ENCODE results near the gene DNAJC6.
A peak's percentile ranks its signal among the peaks of the same experiment; 100 is the strongest.

DNAJC6 gene

DNA sequence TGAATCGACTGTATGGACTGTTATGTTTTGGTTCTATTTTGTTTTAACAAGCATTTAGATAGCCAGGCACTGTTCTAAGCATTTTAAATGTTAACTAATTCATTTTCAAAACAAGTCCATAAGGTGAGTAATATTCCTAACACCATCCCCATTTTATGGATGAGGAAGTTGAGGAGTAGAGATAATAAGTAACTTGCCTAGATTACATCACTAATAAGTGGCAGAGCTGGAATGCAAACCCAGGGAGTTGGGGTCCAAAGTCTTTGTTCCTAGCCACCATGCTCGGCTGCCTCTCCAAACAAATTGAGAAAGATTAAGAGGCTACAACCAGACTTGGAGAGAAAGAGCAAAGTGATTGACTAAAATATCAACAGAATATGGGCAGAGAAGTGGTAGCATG lies 98.5 kb downstream of the DNAJC6 start:
- DNase-seq (ENCODE audit: low spot score): no peak

GRCh38 chr1:65409314-65409713 lies 100.0 kb downstream of the DNAJC6 start:
- DNase-seq (ENCODE audit: low spot score): no peak

DNA sequence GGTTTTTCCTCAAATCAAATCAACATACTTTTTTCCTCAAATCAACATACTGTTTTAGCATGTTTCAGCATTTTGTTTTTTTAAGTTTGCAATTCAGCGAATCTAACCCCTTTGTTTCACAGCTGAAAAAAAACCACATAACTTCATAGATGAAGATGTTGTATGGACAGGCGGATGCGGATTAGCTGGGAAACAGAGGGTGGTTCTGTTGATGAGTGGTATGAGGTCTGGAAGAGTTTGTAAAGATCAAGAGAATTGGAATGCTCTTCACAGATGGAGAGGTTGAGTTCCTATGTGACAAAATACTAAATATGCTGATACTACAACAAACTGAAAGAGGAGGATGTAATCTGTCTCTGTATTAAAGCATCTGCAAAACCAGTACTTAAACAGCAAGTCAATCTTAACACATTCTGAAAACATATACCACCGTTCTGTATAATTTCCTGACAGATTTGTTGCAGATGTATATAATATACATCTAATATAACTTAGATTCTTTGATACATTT lies 100.5 kb downstream of the DNAJC6 start:
- DNase-seq (ENCODE audit: low spot score): no peak

DNA sequence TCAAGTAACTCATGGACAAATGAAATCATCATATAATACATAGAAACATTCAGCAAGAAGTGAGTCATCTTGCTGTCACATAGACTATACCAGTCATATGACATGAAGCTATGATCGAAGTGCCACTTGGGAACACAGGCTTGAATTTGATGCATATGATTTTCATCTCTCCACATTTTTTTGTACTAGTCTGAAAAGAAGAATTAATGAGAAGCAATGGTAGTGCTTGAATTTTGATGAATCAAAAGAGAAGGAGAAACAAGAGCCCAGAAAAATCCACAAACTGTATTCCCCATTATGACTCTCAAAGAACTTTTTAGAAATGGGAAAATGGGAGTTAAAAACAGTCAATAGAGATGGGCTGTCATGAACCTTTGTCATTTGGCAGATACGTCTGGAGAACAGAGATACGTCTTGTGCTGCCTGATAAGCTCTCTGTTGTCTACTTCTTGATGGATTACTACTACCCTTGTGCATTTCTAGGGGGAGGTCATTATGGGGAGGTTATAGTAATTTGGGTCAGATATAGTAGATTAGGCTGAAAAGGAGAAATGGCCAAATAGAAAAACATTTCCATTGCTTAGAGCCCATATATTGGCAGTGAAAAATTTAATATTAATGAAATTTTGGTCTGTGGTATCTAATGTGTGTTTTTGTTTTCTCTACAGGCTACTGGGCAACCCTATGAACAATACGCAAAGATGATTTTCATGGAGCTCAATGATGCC lies 103.1 kb downstream of the DNAJC6 start:
- DNase-seq (ENCODE audit: low spot score): no peak

- DNase-seq (ENCODE audit: low spot score): no peak
Measured at GRCh38 chr1:65412984-65413375, 103.6 kb downstream of the DNAJC6 start.

DNA sequence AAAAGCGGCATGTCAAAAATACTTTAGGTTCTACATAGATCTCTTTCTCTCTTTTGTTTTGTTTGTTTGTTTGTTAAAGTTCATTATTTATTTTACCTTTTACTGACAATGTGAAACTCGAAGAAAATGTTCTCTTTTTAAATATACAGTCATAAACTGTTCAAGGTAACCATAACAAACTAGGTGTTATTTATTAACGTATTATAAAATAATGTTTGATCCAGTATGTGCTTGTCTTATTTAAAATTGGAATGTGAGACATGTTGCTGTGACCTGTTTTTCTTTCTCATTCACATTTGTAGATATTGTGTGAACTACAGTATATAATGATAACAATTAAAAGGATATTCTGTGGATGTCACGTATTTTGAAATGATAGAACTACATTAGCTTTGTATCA lies 105.2 kb downstream of the DNAJC6 start:
- no peak for DNase-seq (ENCODE audit: low spot score)

DNA sequence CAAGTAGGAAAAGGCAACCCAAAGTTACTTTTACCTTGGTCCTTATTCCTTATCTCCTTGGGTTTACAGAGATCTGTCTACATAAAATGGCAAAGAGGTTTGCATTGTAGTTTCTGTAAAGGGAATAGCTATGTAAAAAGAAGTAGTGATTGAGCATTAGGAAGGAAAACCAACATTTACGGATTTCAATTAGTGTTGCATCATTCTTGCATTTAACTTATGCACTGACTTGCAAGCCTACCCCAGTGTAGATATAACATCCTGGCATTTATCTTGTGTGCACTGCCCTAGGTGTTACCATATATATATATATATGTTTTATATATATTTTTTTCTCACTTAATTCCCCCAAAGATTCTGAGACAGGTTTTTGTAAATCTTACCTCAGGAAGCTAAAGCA lies 107.4 kb downstream of the DNAJC6 start:
- DNase-seq (ENCODE audit: low spot score): no peak

- no peak for DNase-seq (ENCODE audit: low spot score)
Measured at GRCh38 chr1:65417729-65418128, 108.4 kb downstream of the DNAJC6 start.

GRCh38 chr1:65418522-65419185 lies 109.3 kb downstream of the DNAJC6 start:
- no peak for DNase-seq (ENCODE audit: low spot score)

DNA sequence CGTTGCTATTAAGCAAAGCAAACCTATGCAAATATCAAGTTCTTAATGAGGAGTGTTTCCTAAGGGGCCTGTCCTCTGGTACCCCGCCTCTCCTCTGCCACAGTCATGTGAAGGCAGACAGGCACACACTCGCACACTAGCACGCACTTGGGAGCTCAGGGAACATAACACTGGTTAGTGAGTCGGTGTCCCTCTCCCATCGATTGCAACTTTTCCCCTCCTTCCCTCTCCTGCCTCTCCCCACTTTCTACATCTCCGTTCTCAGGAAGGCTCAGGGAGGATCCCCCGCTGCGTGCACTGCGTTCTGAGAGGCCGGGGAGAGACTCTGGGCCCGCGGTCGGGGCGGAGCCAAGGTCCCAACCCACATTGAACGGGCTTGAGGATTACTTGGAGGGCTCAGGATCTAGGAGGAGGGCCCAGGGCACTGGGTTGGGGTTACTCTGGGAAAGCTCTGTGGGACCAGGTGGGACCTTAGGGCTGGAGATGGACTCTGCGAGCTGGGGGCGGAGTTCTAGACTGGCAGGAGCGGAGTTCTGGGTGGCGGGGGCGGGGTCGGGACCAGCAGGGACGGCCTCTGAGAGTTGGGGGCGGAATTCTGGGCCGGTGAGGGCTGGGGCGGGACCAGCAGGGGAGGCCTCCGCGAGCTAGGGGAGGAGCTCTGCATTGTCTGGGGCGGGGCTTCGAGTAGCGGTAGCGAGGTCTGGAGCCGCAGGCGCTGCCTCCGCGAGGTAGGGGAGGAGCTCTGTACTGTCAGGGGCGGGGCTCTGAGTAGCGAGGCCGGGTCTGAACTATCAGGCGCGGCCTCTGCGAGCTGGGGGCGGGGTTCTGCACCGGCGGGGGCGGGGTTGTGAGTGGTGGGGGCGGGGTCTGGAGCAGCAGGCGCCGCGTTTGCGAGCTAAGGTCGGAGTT lies 110.6 kb downstream of the DNAJC6 start:
- DNase-seq (ENCODE audit: low spot score): peak; percentile 99

DNA sequence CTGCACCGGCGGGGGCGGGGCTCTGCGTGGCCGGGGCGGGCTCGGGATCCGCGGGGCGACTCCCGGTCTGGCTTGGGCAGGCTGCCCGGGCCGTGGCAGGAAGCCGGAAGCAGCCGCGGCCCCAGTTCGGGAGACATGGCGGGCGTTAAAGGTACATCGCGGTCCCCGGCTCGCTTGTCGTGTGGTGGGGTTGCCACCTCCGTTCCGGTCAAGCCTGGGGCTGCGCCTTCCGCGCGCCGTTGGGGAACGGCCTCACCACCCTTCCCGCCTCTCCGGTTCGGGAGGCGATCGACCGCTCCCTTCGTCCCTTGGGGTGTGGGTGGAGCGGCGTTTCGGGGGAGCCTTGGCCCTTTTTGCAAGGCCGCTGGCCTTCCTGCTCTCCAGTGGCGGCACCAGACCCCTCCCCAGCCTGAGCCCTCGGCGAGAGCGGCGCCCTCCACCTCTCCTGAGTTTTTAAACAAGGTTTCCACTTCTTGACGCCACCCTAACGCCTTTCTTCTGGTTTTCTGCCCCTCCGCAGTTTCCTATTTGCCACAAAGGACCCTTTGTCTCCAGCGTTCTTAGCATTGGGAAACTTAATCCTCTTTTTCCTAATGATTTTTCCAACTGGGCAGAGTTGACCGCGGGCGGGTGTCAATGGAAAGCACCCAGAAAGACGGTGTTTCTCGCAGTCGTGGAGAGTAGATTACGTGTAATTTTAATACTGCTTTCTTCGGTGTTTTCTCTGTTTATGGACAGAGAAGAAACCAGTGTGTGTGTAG lies 111.4 kb downstream of the DNAJC6 start, which contains the start of the genes LEPR and LEPROT:
TSS of gene LEPR (plus strand) at position 79 of the 761 bp plus-strand sequence. CDS start 144,898 bp downstream, outside the sequence.
TSS of gene LEPROT (plus strand) at position 79 of the 761 bp plus-strand sequence. CDS start at position 136, 57 bp downstream.
- no peak for DNase-seq (ENCODE audit: low spot score)

DNA sequence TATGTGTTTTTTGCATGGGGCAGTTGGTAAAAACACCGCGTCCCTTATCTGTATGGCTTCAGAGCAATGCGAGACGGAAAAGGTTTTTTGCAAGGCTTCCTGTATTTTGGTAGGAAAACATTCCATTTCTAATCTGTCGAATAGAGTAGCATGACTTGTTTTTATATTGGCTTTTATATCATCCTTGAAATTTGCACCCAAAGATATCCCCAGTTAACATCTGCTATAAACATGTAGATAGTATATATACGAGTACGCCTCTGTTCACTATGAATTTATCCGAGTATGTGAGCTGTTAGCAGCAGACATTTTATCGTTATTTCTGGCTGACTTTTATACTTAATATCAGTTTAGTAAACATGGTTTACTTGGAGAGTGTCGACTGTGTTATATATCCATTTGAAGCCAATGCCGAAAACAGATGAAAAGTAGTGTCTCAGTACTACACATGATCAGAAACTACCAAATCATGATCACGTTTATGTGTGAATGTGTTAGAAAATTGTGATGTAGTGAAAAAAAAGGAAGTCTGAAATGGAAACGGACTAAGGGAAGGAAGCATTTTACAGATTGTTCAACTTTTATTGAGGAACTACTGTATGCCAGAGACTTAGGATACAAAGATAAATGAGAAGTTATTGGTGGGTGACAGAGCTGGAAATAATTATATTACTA lies 112.1 kb downstream of the DNAJC6 start:
- DNase-seq (ENCODE audit: low spot score): no peak

- DNase-seq (ENCODE audit: low spot score): no peak
Measured at GRCh38 chr1:65422241-65423203, 113.2 kb downstream of the DNAJC6 start.

DNA sequence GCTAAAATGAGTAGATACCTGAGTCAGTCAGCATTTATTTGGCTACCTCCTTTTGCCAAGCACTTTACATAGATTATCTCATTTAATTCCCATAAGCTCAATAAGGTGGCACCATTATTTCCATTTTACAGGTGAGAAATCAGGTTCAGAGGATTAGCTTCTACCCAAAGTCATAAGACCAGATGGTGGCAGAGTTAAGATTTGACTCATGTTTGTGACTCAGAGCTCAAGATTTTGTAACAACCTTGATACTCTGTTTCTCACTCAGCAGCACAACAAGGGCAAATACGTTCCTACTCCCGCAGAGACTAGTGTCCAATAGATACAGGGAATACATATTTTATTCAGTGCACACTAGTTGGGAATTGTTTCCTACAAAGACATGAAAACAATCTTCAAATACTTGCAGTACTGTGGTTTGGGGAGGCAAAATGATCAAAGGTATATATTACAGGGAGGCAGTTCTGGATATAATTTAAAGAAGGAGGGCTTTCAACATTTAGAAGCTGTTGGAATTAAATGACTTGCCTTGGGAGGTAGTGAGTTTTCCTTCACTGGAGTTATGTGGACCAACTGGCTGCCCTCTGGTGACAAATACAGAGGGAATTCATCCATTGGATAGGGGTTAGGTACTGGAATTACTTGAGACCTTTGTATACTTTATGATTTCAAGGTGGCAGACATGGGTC lies 114.7 kb downstream of the DNAJC6 start:
- no peak for DNase-seq (ENCODE audit: low spot score)

GRCh38 chr1:65424573-65424889 lies 115.2 kb downstream of the DNAJC6 start:
- no peak for DNase-seq (ENCODE audit: low spot score)

DNA sequence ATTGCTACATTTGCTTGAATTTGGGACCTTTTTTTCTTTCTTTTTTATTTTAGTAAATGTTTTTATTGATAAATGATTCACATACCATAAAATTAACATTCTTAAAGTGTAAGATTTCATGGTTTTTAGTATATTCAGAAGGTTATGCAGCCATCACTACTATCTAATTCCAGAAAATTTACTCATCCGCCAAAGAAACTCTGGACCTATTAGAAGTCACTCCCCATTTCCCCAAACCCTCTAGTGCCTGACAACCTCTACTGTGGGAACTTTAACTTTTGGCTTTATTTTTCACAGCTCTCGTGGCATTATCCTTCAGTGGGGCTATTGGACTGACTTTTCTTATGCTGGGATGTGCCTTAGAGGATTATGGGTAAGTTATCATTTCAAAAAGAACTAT lies 115.7 kb downstream of the DNAJC6 start:
- no peak for DNase-seq (ENCODE audit: low spot score)

- DNase-seq (ENCODE audit: low spot score): no peak
Measured at GRCh38 chr1:65425697-65426096, 116.4 kb downstream of the DNAJC6 start.

GRCh38 chr1:65429078-65429477 lies 119.7 kb downstream of the DNAJC6 start:
- no peak for DNase-seq (ENCODE audit: low spot score)

DNA sequence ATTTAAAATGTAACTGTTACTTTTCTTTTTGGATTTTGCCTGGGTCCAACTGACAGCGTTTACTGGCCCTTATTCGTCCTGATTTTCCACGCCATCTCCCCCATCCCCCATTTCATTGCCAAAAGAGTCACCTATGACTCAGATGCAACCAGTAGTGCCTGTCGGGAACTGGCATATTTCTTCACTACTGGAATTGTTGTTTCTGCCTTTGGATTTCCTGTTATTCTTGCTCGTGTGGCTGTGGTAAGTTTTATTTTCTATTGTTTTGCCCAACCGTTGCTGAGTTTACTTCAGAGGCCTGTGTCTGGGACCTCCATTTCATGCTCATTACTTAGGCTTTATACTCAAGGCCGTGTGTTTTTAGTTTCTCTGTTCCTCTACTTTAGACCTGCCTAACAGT lies 120.5 kb downstream of the DNAJC6 start:
- no peak for DNase-seq (ENCODE audit: low spot score)

Measured in Ammon's horn (tissue), 1 donor.